K562 (cell line): Measurements from ENCODE around the gene PLXDC1. TPM values are rescaled to one million over a fixed set of nuclear protein-coding genes. Genes with fewer than 3 reads are reported as not detected.

ENCODE experiments used
- ATAC-seq: fragments of 200-7000 bp; cut with Tn5 transposase; 3 replicates; pipeline ENCODE4 v1.9.1; 2020; ENCODE audit warnings: moderate library complexity
- BruUV-seq: library from RNA; stranded (reverse); fragments of 400-500 nt; replicated peaks from 2 replicates; lab custom pipeline; 2021; lab: Mats Ljungman, UMichigan
- CTCF ChIA-PET: fragments of 300-600 bp; formaldehyde crosslinking; extraction: SDS; loops from one replicate; lab custom pipeline; 2021; ENCODE audit warnings: low intra/inter-chr PET ratio; lab: Yijun Ruan, JAX
- POLR2A ChIA-PET: fragments of 300-600, 350-650 bp; sonication (Branson Sonifier 250); formaldehyde crosslinking; extraction: SDS; loops from one replicate; lab custom pipeline; 2021; ENCODE audit warnings: antibody characterized with exemption, inconsistent platforms; lab: Yijun Ruan, JAX
- DNase-seq, 4 experiments: peaks; one replicate each; pipeline versions ENCODE4 v3.0.0 to v3.0.0-alpha.2; 2011 to 2018; ENCODE audit warnings: low spot score in 3 of 4, mixed read lengths in 3 of 4; ENCODE audit errors: extremely low read depth in 1 of 4
- FAIRE-seq: peaks from 2 replicates; lab custom pipeline; 2011; peaks lifted over from hg19 to GRCh38; lab: Jason Lieb, UNC
- H2AFZ ChIP-seq: 2 replicates; pipeline ENCODE4 v1.6.0; 2011; ENCODE audit warnings: low read depth, low read length, control low read depth, inconsistent platforms
- H3K27ac ChIP-seq: fragments of 200-600 bp; 3 replicates; pipeline ENCODE4 v1.8.0; 2011; ENCODE audit warnings: low read depth, mild to moderate bottlenecking, control low read depth, inconsistent platforms, low read length, moderate library complexity, mixed read lengths; ENCODE audit errors: extremely low read depth
- H3K27me3 ChIP-seq, 2 experiments: fragments of 300-600 bp in 1 of 2; 2 replicates in 1 of 2; 3 replicates in 1 of 2; pipeline versions ENCODE4 v1.6.0 to v1.8.0; 2011; ENCODE audit warnings: inconsistent platforms in 2 of 2, low read length in 2 of 2, mild to moderate bottlenecking in 1 of 2, mixed read lengths in 1 of 2, moderate library complexity in 1 of 2; ENCODE audit not compliant: control insufficient read depth in 2 of 2, insufficient read depth in 2 of 2
- H3K36me3 ChIP-seq: fragments of 300-600 bp; 3 replicates; pipeline ENCODE4 v1.8.0; 2011; ENCODE audit warnings: mild to moderate bottlenecking, low read length, inconsistent platforms; ENCODE audit not compliant: control insufficient read depth, insufficient read depth
- H3K4me1 ChIP-seq, 2 experiments: fragments of 200-600 bp in 1 of 2; replicated peaks in 1 of 2; 2 replicates in 1 of 2; 3 replicates in 1 of 2; pipeline versions ENCODE4 v1.5.1 to v1.8.0; 2011; ENCODE audit warnings: inconsistent platforms in 2 of 2, low read length in 2 of 2, mild to moderate bottlenecking in 1 of 2, mixed read lengths in 1 of 2, moderate library complexity in 1 of 2; ENCODE audit not compliant: control insufficient read depth in 2 of 2, insufficient read depth in 2 of 2
- H3K4me2 ChIP-seq: 2 replicates; pipeline ENCODE4 v1.6.1; 2011; ENCODE audit warnings: low read length, control low read depth, inconsistent platforms, mixed read lengths; ENCODE audit not compliant: insufficient read depth
- H3K4me3 ChIP-seq: fragments of 200-600 bp; sonication (generic), shearing (Covaris generic); 2 replicates; pipeline ENCODE4 v1.5.1; 2016; ENCODE audit warnings: control low read depth, inconsistent platforms
- H3K79me2 ChIP-seq: fragments of 200-600 bp; 3 replicates; pipeline ENCODE4 v1.8.0; 2011; ENCODE audit warnings: low read length, inconsistent platforms; ENCODE audit not compliant: control insufficient read depth, insufficient read depth
- H3K9ac ChIP-seq, 2 experiments: 2 replicates each; pipeline versions ENCODE4 v1.6.0 to v1.6.1; 2011; ENCODE audit warnings: low read depth in 2 of 2, low read length in 2 of 2, control low read depth in 1 of 2, inconsistent platforms in 1 of 2, mild to moderate bottlenecking in 1 of 2, mixed read lengths in 1 of 2; ENCODE audit not compliant: insufficient read depth in 1 of 2
- H3K9me1 ChIP-seq: one replicate; pipeline ENCODE4 v1.6.0; 2011; ENCODE audit warnings: inconsistent platforms, mild to moderate bottlenecking, low read length, moderate library complexity; ENCODE audit not compliant: control insufficient read depth, insufficient read depth
- H3K9me3 ChIP-seq: replicated peaks from 2 replicates; pipeline ENCODE4 v1.5.1; 2011; ENCODE audit warnings: low read depth, low read length, inconsistent platforms; ENCODE audit not compliant: control insufficient read depth, insufficient read depth
- H4K20me1 ChIP-seq: replicated peaks from 2 replicates; pipeline ENCODE4 v1.6.1; 2011; ENCODE audit warnings: low read length, inconsistent platforms, mixed read lengths; ENCODE audit not compliant: control insufficient read depth, insufficient read depth
- ARID1B ChIP-seq: fragments of 450-650 bp; IDR thresholded peaks from 2 replicates; pipeline ENCODE4 v1.6.1; 2016; ENCODE audit warnings: antibody characterized with exemption, mild to moderate bottlenecking, inconsistent platforms
- ASH1L ChIP-seq: fragments of 450-650 bp; IDR thresholded peaks from 2 replicates; pipeline ENCODE4 v1.6.1; 2018; ENCODE audit warnings: borderline replicate concordance, mild to moderate bottlenecking, low read depth; ENCODE audit not compliant: partially characterized antibody
- CBX5 ChIP-seq: IDR thresholded peaks from 2 replicates; pipeline ENCODE4 v1.6.1; 2014; ENCODE audit warnings: low read depth, borderline replicate concordance
- CTBP1 ChIP-seq: fragments of 450-650 bp; IDR thresholded peaks from 2 replicates; pipeline ENCODE4 v1.6.1; 2016; ENCODE audit warnings: borderline replicate concordance
- DMBX1 ChIP-seq: fragments of 250-450 bp; sonication (Bioruptor Pico); IDR thresholded peaks from 2 replicates; pipeline ENCODE4 v1.8.0; 2022; ENCODE audit warnings: inconsistent platforms, mild to moderate bottlenecking, moderate library complexity, borderline replicate concordance
- HNRNPK ChIP-seq: fragments of 200-400 bp; formaldehyde crosslinking; IDR thresholded peaks from one replicate; pipeline ENCODE4 v1.6.1; 2018; ENCODE audit warnings: mild to moderate bottlenecking, low read depth, low read length; ENCODE audit not compliant: poor library complexity, severe bottlenecking
- ILK ChIP-seq: fragments of 450-650 bp; IDR thresholded peaks from 2 replicates; pipeline ENCODE4 v1.6.1; 2016; ENCODE audit warnings: missing genetic modification characterization, low read depth, mild to moderate bottlenecking, missing compliant biosample characterization, moderate library complexity, borderline replicate concordance
- KLF1 ChIP-seq: fragments of 450-650 bp; IDR thresholded peaks from 2 replicates; pipeline ENCODE4 v1.6.1; 2016; ENCODE audit warnings: missing genetic modification characterization, missing compliant biosample characterization
- MAFF ChIP-seq: IDR thresholded peaks from 2 replicates; pipeline ENCODE4 v1.6.1; 2012; ENCODE audit warnings: low read length, improper control_type of control experiment
- MAFG ChIP-seq: fragments of 450-650 bp; conservative IDR thresholded peaks from 2 replicates; pipeline ENCODE4 v1.6.1; 2016; ENCODE audit warnings: missing genetic modification characterization, missing compliant biosample characterization
- POU5F1 ChIP-seq: fragments of 150-350 bp; IDR thresholded peaks from 2 replicates; pipeline ENCODE4 v1.6.1; 2014; ENCODE audit warnings: borderline replicate concordance, low read length, low read depth, mild to moderate bottlenecking; ENCODE audit not compliant: partially characterized antibody
- RERE ChIP-seq: sonication (generic); formaldehyde crosslinking; IDR thresholded peaks from 2 replicates; pipeline ENCODE4 v1.8.0; 2023; ENCODE audit warnings: missing genetic modification reagents, mild to moderate bottlenecking, borderline replicate concordance
- ZBTB7A ChIP-seq: IDR thresholded peaks from 2 replicates; pipeline ENCODE4 v1.6.1; 2011; ENCODE audit warnings: low read depth, mild to moderate bottlenecking, low read length, moderate library complexity, borderline replicate concordance; ENCODE audit not compliant: control insufficient read depth
- ZBTB8A ChIP-seq: fragments of 450-650 bp; IDR thresholded peaks from 2 replicates; pipeline ENCODE4 v1.6.1; 2018; ENCODE audit warnings: mild to moderate bottlenecking, moderate library complexity; ENCODE audit not compliant: partially characterized antibody
- ZC3H8 ChIP-seq: fragments of 450-650 bp; IDR thresholded peaks from 2 replicates; pipeline ENCODE4 v1.6.1; 2017
- ZFP30 ChIP-seq: fragments of 250-450 bp; sonication (Bioruptor Pico); IDR thresholded peaks from 2 replicates; pipeline ENCODE4 v1.8.0; 2022; ENCODE audit warnings: moderate library complexity, mild to moderate bottlenecking, inconsistent platforms, borderline replicate concordance
- ZFPM2 ChIP-seq: fragments of 250-450 bp; sonication (Bioruptor Pico); IDR thresholded peaks from 2 replicates; pipeline ENCODE4 v1.5.1; 2022; ENCODE audit warnings: mild to moderate bottlenecking
- ZNF197 ChIP-seq: fragments of 200-800 bp; sonication (Bioruptor generic); IDR thresholded peaks from 2 replicates; pipeline ENCODE4 v1.6.1; 2016; ENCODE audit warnings: low read depth, missing genetic modification characterization, missing compliant biosample characterization
- ZNF311 ChIP-seq: fragments of 250-450 bp; sonication (Bioruptor Pico); IDR thresholded peaks from 2 replicates; pipeline ENCODE4 v1.4.0; 2020; ENCODE audit warnings: mild to moderate bottlenecking, moderate library complexity
- WGBS: fragments of 100-300 bp; shearing (Covaris generic); methylation state at CpG from one replicate; pipeline ENCODE4 v1.1.6; 2016; ENCODE audit warnings: low coverage, mixed read lengths; ENCODE audit not compliant: insufficient coverage; ENCODE audit errors: missing lambda C conversion rate; 5-methylcytosine and 5-hydroxymethylcytosine counted together
- in situ Hi-C: fragments of 300-500 bp; cut with MboI; formaldehyde crosslinking; loops from 4 replicates; pipeline ENCODE4 v1.15.0; 2018; ENCODE audit warnings: inconsistent platforms, mixed read lengths
- intact Hi-C: fragments of 100-400 bp; cut with micrococcal nuclease; formaldehyde crosslinking; loops from 2 replicates; pipeline ENCODE4 v1.14.2; 2022
- polyA plus RNA-seq, 8 experiments: library from polyadenylated mRNA; depleted of rRNA in 4 of 8; stranded (reverse) in 5 of 8; unstranded in 3 of 8; fragments of >200 nt; fragmentation: Nextera tagmentation in 2 of 8; fragmentation: Illumina TruSeq in 1 of 8; extraction: Ambion mirVana in 2 of 8; extraction: Trizol in 1 of 8; gene quantifications; 2 replicates each; pipeline versions ENCODE4 v1.2.1 to v1.2.3, GENCODE V29; 2011 to 2014; ENCODE audit warnings: inconsistent platforms in 1 of 8, missing spikeins in 1 of 8
- total RNA-seq, 7 experiments: library from RNA; depleted of rRNA in 6 of 7; stranded (reverse); fragments of >200 nt in 6 of 7; fragmentation: Illumina TruSeq in 2 of 7; extraction: Trizol in 2 of 7; gene quantifications; 2 replicates each; pipeline versions ENCODE4 v1.2.1 to v1.2.3, GENCODE V29; 2011 to 2021; ENCODE audit warnings: low replicate concordance in 1 of 7

Gene PLXDC1
- total and polyA plus RNA-seq, 9 of the 15 experiments (the other 6 are each of a cell fraction or from before 2014, with no cell fraction given) = not detected

GRCh38 chr17:39092692-39093230, 58.7 kb downstream of the PLXDC1 start:
- BruUV-seq = no TSS peak
- ATAC-seq (no peak), DNase-seq (no peak), FAIRE-seq (no peak)
- Histone ChIP-seq H3K79me2 (no peaks in the 10 kb centered on the region), H3K9me3 (no peaks in the 10 kb centered on the region), H3K4me3 (no peak overlapping the region), H3K4me2 (no peak overlapping the region), H2AFZ (no peak overlapping the region), H3K9ac (peak overlapping the region in 1 of 2 experiments; percentile 17; a peak in 1 of 4 replicates), H3K4me1 (no peaks in the 10 kb centered on the region), H3K27ac (no peak overlapping the region), H3K27me3 (peaks cover 40 to 78% of the 10 kb centered on the region in 2 experiments), H3K36me3 (no peaks in the 10 kb centered on the region), H4K20me1 (no peaks in the 10 kb centered on the region; the same call in 1 of the 2 replicates), H3K9me1 (no peaks in the 10 kb centered on the region)
- in situ Hi-C loops = no loop called here
- POLR2A ChIA-PET = interaction anchor here (0.7 kb wide), 1 partner anchor 168 kb away, joined by 4 read pairs; the partner anchor contains the start of gene LASP1NB
- intact Hi-C loops = loop anchor here (1.0 kb wide), 1 partner anchor 109 kb away; no protein-coding TSS in a partner anchor
- WGBS = 3% methylated on average over 6 of the region's 6 CpGs
- CTCF ChIA-PET = no interaction called here
- TF ChIP-seq POU5F1 = no peak
- no peak for TF ChIP-seq ASH1L
- TF ChIP-seq ARID1B = no peak
- TF ChIP-seq MAFG (tag) = no peak
- TF ChIP-seq CBX5 = no peak
- TF ChIP-seq KLF1 (tag) = no peak
- no peak for TF ChIP-seq HNRNPK
- TF ChIP-seq ZFP30 (CRISPR knock-in tag) = no peak
- TF ChIP-seq ZBTB8A = no peak
- no peak for TF ChIP-seq ZNF197
- TF ChIP-seq MAFF = no peak
- TF ChIP-seq RERE (CRISPR knock-in tag) = no peak
- no peak for TF ChIP-seq ZFPM2 (CRISPR knock-in tag)
- TF ChIP-seq DMBX1 = no peak
- no peak for TF ChIP-seq ZC3H8
- no peak for TF ChIP-seq ZNF311 (CRISPR knock-in tag)
- TF ChIP-seq CTBP1 = no peak
- no peak for TF ChIP-seq ILK (tag)
- no peak for TF ChIP-seq ZBTB7A
